Mesenteric fat pad (tissue), 1 donor: Measurements from ENCODE around the gene TERB1. TPM values are rescaled to one million over a fixed set of nuclear protein-coding genes. Genes with fewer than 3 reads are reported as not detected.
"Not testable (repeated sequence)": the region's sequence is repeated elsewhere in the genome, so short reads cannot be mapped to it uniquely, and the experiment has no call there.

Source experiments
- DNase-seq: peaks from one replicate; pipeline ENCODE4 v3.0.0-alpha.2; 2020; ENCODE audit warnings: low spot score
- total RNA-seq: library from RNA; stranded (reverse); fragmentation: NEBNext Ultra II Directional; extraction: Animal tissue kit (Norgen Biotek cat#: 25700); gene quantifications from one replicate; pipeline ENCODE4 v1.2.1, GENCODE V29; 2021
- donor health status: DM: yes; HTN: yes; CAD: no.

TERB1 gene
- total RNA-seq, 1 donor from 2014 or later: not detected

- DNase-seq: peak; percentile 96
Observed at GRCh38 chr16:66830422-66831404, 29.3 kb upstream of the TERB1 start, which contains the start of gene NAE1. Gene NAE1, minus strand, starts transcription at chr16:66830976. Its CDS starts 77 bp downstream, at chr16:66830899.

- no peak for DNase-seq
Observed at GRCh38 chr16:66824006-66824405, 22.6 kb upstream of the TERB1 start.

DNA sequence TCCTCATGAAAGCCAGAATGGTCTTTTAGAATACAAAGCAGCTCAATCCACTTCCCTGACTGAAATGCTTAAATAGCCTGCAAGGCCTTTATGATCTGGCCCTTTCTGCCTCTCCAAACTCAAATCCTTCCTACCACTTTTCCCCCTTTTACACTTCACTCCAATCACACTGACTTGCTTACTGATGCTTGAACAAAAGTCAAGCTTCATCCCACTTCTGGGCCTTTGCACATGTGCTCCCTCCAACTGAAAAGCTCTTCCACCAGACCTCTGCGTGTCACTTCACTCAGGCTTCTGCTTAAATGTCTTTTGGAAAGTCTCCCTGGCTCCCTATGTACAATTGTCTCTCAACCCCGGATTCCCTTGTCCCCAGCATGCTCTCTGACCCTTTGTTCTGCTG lies 13.3 kb upstream of the TERB1 start:
- DNase-seq: no peak

GRCh38 chr16:66811043-66811442 lies 9.7 kb upstream of the TERB1 start:
- no peak for DNase-seq

- DNase-seq: no peak
Observed at GRCh38 chr16:66810391-66810790, 9.0 kb upstream of the TERB1 start.

DNA sequence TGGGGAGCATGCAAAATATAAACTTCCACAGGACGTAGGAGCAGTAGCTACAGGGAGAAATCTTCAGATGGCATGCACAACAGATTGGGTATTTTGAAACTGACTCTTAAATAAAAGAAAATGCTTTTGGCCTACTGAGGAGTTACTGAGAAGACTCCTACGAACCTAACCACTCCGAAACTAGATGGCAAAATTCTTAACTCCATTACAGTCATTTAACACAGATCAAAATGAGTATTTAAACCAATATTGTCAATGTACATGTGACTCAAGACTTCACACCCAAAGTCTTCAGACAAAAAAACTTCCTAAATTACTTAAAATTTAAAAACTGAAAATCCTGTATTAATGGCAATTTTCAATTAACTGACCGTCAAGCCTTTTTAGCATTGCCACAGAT lies 8.4 kb upstream of the TERB1 start:
- no peak for DNase-seq

- DNase-seq: no peak
Observed at GRCh38 chr16:66802159-66802558, 775 bp upstream of the TERB1 start.

DNA sequence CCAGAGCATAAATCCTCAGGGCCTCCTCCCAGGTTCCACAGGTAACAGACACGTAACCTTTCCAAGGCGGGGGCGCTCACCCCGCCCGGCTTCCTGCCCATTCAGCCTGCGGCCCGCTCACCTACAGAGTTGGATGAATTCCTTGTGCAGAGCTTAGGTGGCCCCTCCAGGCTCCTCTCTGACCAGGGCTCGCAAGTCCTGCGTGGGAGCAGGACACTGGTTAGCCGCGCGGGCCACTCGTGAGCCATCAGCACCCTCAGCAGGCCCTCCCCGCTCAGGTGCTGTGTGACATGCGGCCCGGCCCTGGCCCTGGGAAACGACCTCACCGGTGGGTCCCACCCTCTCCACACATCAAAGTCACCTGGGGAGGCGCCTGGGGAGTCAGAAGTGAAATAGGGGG lies 528 bp downstream of the TERB1 start:
- no peak for DNase-seq

DNA sequence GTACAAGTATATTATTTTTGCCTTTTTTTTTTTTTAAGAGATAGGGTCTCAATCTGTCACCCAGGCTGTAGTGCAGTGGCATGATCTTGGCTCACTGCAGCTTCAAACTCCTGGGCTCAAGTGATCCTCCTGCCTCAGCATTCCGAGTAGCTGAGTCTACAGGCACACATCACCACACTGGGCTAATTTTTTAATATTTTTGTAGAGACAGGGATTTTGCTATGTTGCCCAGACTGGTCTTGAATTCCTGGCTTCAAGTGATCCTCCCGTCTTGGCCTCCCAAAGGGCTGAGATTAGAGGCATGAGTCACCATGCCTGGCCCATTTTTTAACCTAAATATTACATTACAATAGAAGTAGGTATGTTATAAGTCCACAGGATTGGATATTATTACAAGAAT lies 3.2 kb downstream of the TERB1 start:
- DNase-seq: no peak

DNA sequence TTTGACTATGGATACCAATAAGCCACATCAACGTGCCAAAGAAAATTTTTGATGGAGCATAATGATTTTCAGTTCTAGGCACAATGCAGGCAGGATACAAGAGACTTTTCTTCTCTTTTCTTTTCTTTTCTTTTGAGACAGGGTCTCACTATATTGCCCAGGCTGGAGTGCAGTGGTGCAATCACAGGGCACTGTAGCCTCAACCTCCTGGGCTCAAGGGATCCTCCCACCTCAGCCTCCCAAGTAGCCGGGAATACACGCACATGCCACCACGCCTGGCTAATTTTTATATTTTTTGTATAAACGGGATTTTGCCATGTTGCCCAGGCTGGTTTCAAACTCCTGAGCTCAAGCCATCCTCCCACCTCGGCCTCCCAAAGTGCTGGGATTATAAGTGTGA lies 7.4 kb downstream of the TERB1 start:
- not testable (repeated sequence) for DNase-seq

GRCh38 chr16:66790130-66790733 lies 11.2 kb downstream of the TERB1 start:
- no peak for DNase-seq

DNA sequence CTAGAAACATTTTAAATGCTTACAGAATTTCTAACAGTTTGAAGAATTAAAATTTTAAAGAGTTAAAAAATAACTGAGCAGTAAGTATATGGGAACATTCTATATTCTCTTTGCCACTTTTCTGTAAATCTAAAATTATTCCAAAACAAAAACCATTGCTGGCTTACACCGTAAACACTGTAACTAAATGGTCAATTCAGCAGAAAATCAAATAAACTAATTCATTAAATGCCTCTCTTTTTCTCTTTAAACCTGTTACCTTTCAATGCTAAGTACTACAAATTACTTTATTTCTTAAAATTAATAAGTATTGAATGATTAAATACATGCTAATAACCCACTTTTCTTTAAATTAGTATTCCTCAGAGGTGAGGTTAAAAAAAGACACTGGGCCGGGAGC lies 14.0 kb downstream of the TERB1 start:
- DNase-seq: no peak

- no peak for DNase-seq
Observed at GRCh38 chr16:66786551-66786950, 14.8 kb downstream of the TERB1 start.

GRCh38 chr16:66776457-66776856 lies 24.9 kb downstream of the TERB1 start:
- DNase-seq: no peak

DNA sequence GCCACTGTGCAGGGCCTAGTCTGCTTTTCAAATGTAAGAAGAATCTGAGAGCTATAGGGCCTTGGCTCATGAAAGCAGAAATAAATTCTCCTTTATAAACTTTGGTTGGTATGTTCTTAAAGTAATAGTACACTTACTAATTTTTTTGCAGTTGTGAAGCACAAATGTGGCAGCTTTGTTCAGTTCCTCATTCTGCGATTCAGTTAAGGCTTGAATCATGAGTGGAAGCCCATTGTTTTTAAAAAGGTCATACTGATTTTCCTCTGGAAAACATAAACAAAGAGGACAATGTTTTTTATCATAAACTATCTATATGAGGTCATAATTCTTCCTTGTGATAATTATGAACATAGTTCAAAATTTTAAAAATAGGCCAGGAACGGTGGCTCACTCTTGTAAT lies 26.4 kb downstream of the TERB1 start:
- DNase-seq: no peak

DNA sequence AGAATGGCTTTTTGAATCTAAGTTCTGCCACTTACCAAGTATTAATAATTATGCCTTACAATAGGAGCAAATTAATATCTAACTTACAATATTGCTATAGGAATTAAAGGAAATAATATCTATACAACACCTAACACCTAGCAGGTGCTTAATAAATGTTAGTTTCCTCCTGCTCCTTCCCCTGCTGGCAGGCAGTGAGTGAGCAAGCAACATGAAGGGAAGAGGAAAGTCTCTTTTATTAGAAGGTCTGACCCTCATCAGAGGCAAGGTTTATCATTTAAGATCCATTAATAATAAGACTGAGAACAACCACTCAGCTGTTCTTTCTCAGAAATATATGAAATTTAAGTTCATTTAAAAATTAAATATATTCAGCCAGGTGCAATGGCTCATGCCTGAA lies 43.3 kb downstream of the TERB1 start:
- DNase-seq: no peak

DNA sequence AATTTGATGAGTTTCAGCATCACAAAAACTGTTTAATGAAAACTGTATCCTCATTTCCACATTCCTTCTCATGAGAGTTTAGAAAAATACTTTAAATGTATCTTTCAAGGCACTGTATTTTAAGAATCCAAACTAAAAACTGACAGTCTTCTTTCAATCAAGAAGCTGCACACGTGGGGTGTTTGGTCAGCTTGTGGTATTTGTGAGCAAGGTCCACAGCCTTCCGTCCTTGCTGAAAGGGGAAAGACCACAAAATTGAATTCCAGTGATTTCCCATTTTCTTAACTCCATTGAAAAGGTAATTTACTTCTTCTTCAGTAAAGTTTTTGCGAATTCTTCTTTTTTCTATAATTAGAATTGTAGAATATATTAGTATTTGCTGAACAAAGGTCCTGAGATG lies 46.6 kb downstream of the TERB1 start:
- DNase-seq: no peak

DNA sequence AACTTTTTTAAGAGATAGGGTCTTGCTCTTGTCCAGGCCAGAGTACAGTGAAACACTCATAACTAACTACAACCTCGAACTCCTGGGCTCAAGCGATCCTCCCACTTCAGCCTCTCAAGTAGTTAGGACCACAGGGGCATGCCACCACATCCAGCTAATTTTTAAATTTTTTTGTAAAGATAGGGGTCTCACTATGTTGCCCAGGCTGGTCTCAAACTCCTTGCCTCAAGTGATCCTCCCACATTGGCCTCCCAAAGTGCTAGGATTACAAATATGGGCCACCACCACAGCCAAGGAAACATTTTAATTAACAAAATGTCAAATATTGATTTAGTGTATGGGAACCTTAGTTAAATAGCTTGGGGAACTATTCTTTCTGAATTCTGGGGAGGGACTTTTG lies 47.2 kb downstream of the TERB1 start:
- DNase-seq: no peak

GRCh38 chr16:66752958-66753357 lies 48.4 kb downstream of the TERB1 start:
- no peak for DNase-seq

DNA sequence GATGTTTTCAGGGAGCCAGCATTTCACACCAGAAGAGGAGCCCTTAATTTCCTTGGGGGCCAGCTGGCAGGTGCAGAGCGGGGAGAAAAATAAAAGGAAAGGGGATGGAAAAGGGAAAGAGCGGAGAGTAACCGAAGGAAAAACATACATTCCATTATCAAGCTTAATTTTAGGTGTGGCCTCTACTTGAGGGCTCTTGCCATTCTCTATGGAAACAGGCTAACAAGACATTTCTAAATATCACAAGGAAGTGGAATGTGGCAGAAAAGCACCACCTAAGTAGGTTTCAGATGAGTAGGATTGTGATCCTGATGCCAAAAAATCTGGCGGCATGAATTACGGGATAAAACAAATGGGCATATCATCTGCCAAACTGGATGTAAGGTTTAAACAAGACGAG lies 49.0 kb downstream of the TERB1 start:
- no peak for DNase-seq

DNA sequence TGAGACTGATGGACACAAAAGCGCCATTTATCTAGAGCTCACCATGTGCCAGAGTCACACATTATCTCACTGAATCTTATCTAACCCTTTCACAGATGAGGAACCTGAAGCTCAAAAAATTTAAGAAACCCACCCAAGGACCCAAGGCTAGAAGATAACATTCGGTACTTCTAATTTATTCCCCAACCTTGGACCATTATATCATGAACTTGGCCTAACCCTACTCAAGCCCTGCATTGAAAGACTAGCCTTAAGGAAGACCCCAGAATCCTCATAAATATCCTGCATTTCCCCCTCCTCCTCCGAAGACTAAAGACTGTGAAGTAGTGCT lies 49.4 kb downstream of the TERB1 start:
- no peak for DNase-seq

- peak; percentile 93 for DNase-seq
Observed at GRCh38 chr16:66751303-66751991, 49.9 kb downstream of the TERB1 start, which contains the start of gene DYNC1LI2. Gene DYNC1LI2, minus strand, starts transcription at chr16:66751609. Its CDS starts 18 bp downstream, at chr16:66751591.
